Astrocyte of the spinal cord (primary cell): ENCODE data around the gene CRCP.
"Not testable (repeated sequence)": the region's sequence is repeated elsewhere in the genome, so short reads cannot be mapped to it uniquely, and the experiment has no call there.

ENCODE experiments used
- DNase-seq: peaks from one replicate; pipeline ENCODE4 v3.0.0; 2011; ENCODE audit warnings: low read depth, low spot score
- H3K4me3 ChIP-seq: 2 replicates; pipeline ENCODE4 v1.5.1; 2011; ENCODE audit warnings: low read depth, mild to moderate bottlenecking, low read length, moderate library complexity
- CTCF ChIP-seq: IDR thresholded peaks from 2 replicates; pipeline ENCODE4 v1.5.1; 2012; ENCODE audit warnings: low read depth, mild to moderate bottlenecking, low read length, inconsistent platforms
- in situ Hi-C: cut with HindIII; loops from 2 replicates; pipeline ENCODE4 v1.10.0; 2017; ENCODE audit warnings: low sequenced_read_pairs

Gene CRCP

GRCh38 chr7:66173856-66174255, 59.2 kb downstream of the CRCP start:
- in situ Hi-C loops, result no loop called here
- H3K4me3 ChIP-seq, result no peak overlapping the region
- no peak for TF ChIP-seq CTCF
- DNase-seq, result no peak

- DNase-seq, H3K4me3 ChIP-seq, in situ Hi-C loops: not testable (repeated sequence)
These were observed 60.4 kb downstream of the CRCP start for GRCh38 chr7:66175006-66175405.

- no peak for DNase-seq
- no peak for TF ChIP-seq CTCF
- no peak overlapping the region for H3K4me3 ChIP-seq
- in situ Hi-C loops, result no loop called here
These were observed 62.3 kb downstream of the CRCP start for GRCh38 chr7:66176914-66177313.

GRCh38 chr7:66178258-66178657, 63.6 kb downstream of the CRCP start:
- no peak for DNase-seq
- H3K4me3 ChIP-seq, result no peak overlapping the region
- no peak for TF ChIP-seq CTCF
- in situ Hi-C loops, result no loop called here

GRCh38 chr7:66181329-66181728, 66.7 kb downstream of the CRCP start:
- DNase-seq, result no peak
- no peak overlapping the region for H3K4me3 ChIP-seq
- no peak for TF ChIP-seq CTCF
- in situ Hi-C loops, result no loop called here

GRCh38 chr7:66181845-66182244, 67.2 kb downstream of the CRCP start:
- TF ChIP-seq CTCF, result no peak
- no peak for DNase-seq
- in situ Hi-C loops, result no loop called here
- H3K4me3 ChIP-seq, result no peak overlapping the region

- no peak for TF ChIP-seq CTCF
- DNase-seq, result no peak
- in situ Hi-C loops, result no loop called here
- no peak overlapping the region for H3K4me3 ChIP-seq
These were observed 68.3 kb downstream of the CRCP start for GRCh38 chr7:66182920-66183319.
